ENCODE data around the gene NADK. TPM values are rescaled to one million over a fixed set of nuclear protein-coding genes. Genes with fewer than 3 reads are reported as not detected.
"Not testable (repeated sequence)": the region's sequence is repeated elsewhere in the genome, so short reads cannot be mapped to it uniquely, and the experiment has no call there.

Gene NADK
- total RNA-seq, 1 experiment from 2014 or later, result 124 TPM

GRCh38 chr1:1730870-1731269 lies 47.4 kb downstream of the NADK start:
- H3K36me3 Mint-ChIP-seq, result peaks cover 12% of the 10 kb centered on the region

GRCh38 chr1:1730230-1730629 lies 48.0 kb downstream of the NADK start:
- POLR2A ChIA-PET; H3K4me1 Mint-ChIP-seq; H3K9me3 Mint-ChIP-seq; H3K27me3 Mint-ChIP-seq (ENCODE audit: low read depth); H3K27ac Mint-ChIP-seq; H3K4me3 Mint-ChIP-seq; ATAC-seq; CTCF ChIA-PET; DNase-seq (ENCODE audit: low spot score): not testable (repeated sequence)
- peaks cover 12% of the 10 kb centered on the region for H3K36me3 Mint-ChIP-seq

More at GRCh38 chr1:1730870-1731269, 47.4 kb downstream of the NADK start:
- Mint-ChIP-seq H3K27me3 (ENCODE audit: low read depth) (no peaks in the 10 kb centered on the region), H3K9me3 (no peaks in the 10 kb centered on the region), H3K27ac (no peak overlapping the region), H3K4me3 (no peak overlapping the region), H3K4me1 (no peaks in the 10 kb centered on the region)
- TF ChIP-seq ZNF263 (CRISPR knock-in tag; IDR thresholded peaks at IDR 0.05; ENCODE audit: low read depth) (no peak), GABPB1 (CRISPR knock-in tag; IDR thresholded peaks at IDR 0.05) (no peak), PRRX2 (CRISPR knock-in tag; IDR thresholded peaks at IDR 0.05) (no peak), ATF3 (CRISPR knock-in tag; conservative IDR thresholded peaks at IDR 0.05) (no peak), FOXJ3 (CRISPR knock-in tag; IDR thresholded peaks at IDR 0.05; ENCODE audit: borderline replicate concordance) (no peak), ZNF281 (CRISPR knock-in tag; IDR thresholded peaks at IDR 0.05) (no peak), ZSCAN18 (CRISPR knock-in tag; IDR thresholded peaks at IDR 0.05) (no peak), ATF6 (CRISPR knock-in tag; IDR thresholded peaks at IDR 0.05) (no peak), ZNF138 (CRISPR knock-in tag; conservative IDR thresholded peaks at IDR 0.05) (no peak), ATF1 (CRISPR knock-in tag; IDR thresholded peaks at IDR 0.05) (no peak), ETV6 (CRISPR knock-in tag; IDR thresholded peaks at IDR 0.05) (no peak)
- POLR2A ChIA-PET, result no interaction called here
- ATAC-seq, result no peak
- CTCF ChIA-PET, result no interaction called here
- DNase-seq (ENCODE audit: low spot score), result no peak

- CTCF ChIA-PET; H3K9me3 Mint-ChIP-seq; POLR2A ChIA-PET; H3K27me3 Mint-ChIP-seq (ENCODE audit: low read depth); H3K4me3 Mint-ChIP-seq; DNase-seq (ENCODE audit: low spot score); ATAC-seq; H3K27ac Mint-ChIP-seq; H3K4me1 Mint-ChIP-seq: not testable (repeated sequence)
- H3K36me3 Mint-ChIP-seq, result peaks cover 12% of the 10 kb centered on the region
Measured at GRCh38 chr1:1729116-1729816, 49.0 kb downstream of the NADK start.

- H3K4me1 Mint-ChIP-seq; H3K36me3 Mint-ChIP-seq; CTCF ChIA-PET; DNase-seq (ENCODE audit: low spot score); H3K9me3 Mint-ChIP-seq; H3K27ac Mint-ChIP-seq; POLR2A ChIA-PET; H3K4me3 Mint-ChIP-seq; H3K27me3 Mint-ChIP-seq (ENCODE audit: low read depth); ATAC-seq: not testable (repeated sequence)
Measured at GRCh38 chr1:1728308-1729005, 49.8 kb downstream of the NADK start.

- H3K27ac Mint-ChIP-seq, POLR2A ChIA-PET: not testable (repeated sequence)
Measured at GRCh38 chr1:1727131-1727651, 51.1 kb downstream of the NADK start.

GRCh38 chr1:1726088-1726487 lies 52.2 kb downstream of the NADK start:
- CTCF ChIA-PET, result interaction anchor here (1.3 kb wide), 1 partner anchor 60 kb away, joined by 3 read pairs; no protein-coding TSS in a partner anchor
- Mint-ChIP-seq H3K4me3 (peak overlapping the region; percentile 48), H3K27ac (peak overlapping the region; percentile 41; the same call in 1 of the 2 replicates)
- POLR2A ChIA-PET; H3K27me3 Mint-ChIP-seq (ENCODE audit: low read depth); H3K9me3 Mint-ChIP-seq; ATAC-seq; H3K4me1 Mint-ChIP-seq; H3K36me3 Mint-ChIP-seq: not testable (repeated sequence)
- DNase-seq (ENCODE audit: low spot score), result peak; percentile 29

More at GRCh38 chr1:1727131-1727651, 51.1 kb downstream of the NADK start:
- ATAC-seq; H3K27me3 Mint-ChIP-seq (ENCODE audit: low read depth); H3K9me3 Mint-ChIP-seq; DNase-seq (ENCODE audit: low spot score); H3K4me3 Mint-ChIP-seq; H3K36me3 Mint-ChIP-seq; CTCF ChIA-PET; H3K4me1 Mint-ChIP-seq: not testable (repeated sequence)
